Endodermal cell (in vitro differentiated cells): ENCODE results near the gene HMCN2. TPM values are rescaled to one million over a fixed set of nuclear protein-coding genes. Genes with fewer than 3 reads are reported as not detected.

Experiments used
- DNase-seq: peaks from one replicate; pipeline ENCODE4 v3.0.0-alpha.2; 2017
- H3K27ac ChIP-seq: 2 replicates; pipeline ENCODE4 v1.5.1; 2013; ENCODE audit warnings: mild to moderate bottlenecking, low read depth, low read length, moderate library complexity
- H3K27me3 ChIP-seq: 2 replicates; pipeline ENCODE4 v1.6.1; 2013; ENCODE audit warnings: mild to moderate bottlenecking, low read length, moderate library complexity; ENCODE audit not compliant: insufficient read depth, control insufficient read depth, poor library complexity, severe bottlenecking
- H3K36me3 ChIP-seq: 2 replicates; pipeline ENCODE4 v1.7.0; 2013; ENCODE audit warnings: mild to moderate bottlenecking, low read length, moderate library complexity; ENCODE audit not compliant: control insufficient read depth, insufficient read depth
- H3K4me1 ChIP-seq: one replicate; pipeline ENCODE4 v1.7.0; 2013; ENCODE audit warnings: low read length; ENCODE audit not compliant: control insufficient read depth, insufficient read depth
- H3K4me3 ChIP-seq: 2 replicates; pipeline ENCODE4 v1.5.1; 2013; ENCODE audit warnings: mild to moderate bottlenecking, low read length, moderate library complexity
- H3K9ac ChIP-seq: 2 replicates; pipeline ENCODE4 v1.6.1; 2013; ENCODE audit warnings: mild to moderate bottlenecking, low read length, moderate library complexity; ENCODE audit not compliant: poor library complexity, severe bottlenecking; ENCODE audit errors: extremely low read depth
- H3K9me3 ChIP-seq: 2 replicates; pipeline ENCODE4 v1.6.1; 2013; ENCODE audit warnings: mild to moderate bottlenecking, low read length, moderate library complexity; ENCODE audit not compliant: control insufficient read depth
- H3K27ac Mint-ChIP-seq: 2 replicates; pipeline ENCODE4 v1.8.0; 2020; ENCODE audit warnings: mixed read lengths
- H3K27me3 Mint-ChIP-seq: 2 replicates; pipeline ENCODE4 v1.8.0; 2021; ENCODE audit warnings: mild to moderate bottlenecking, mixed read lengths; ENCODE audit not compliant: insufficient read depth
- H3K36me3 Mint-ChIP-seq: 2 replicates; pipeline ENCODE4 v1.8.0; 2020; ENCODE audit warnings: low read depth, mixed read lengths
- H3K4me1 Mint-ChIP-seq: 2 replicates; pipeline ENCODE4 v1.8.0; 2020; ENCODE audit warnings: mixed read lengths
- H3K4me3 Mint-ChIP-seq: 2 replicates; pipeline ENCODE4 v1.8.0; 2020; ENCODE audit warnings: mild to moderate bottlenecking, moderate library complexity, mixed read lengths
- H3K9me3 Mint-ChIP-seq: 2 replicates; pipeline ENCODE4 v1.8.0; 2020; ENCODE audit warnings: mild to moderate bottlenecking, mixed read lengths
- CTCF ChIP-seq: fragments of 200-600 bp; sonication (generic); conservative IDR thresholded peaks from 2 replicates; pipeline ENCODE4 v1.5.0; 2021; ENCODE audit warnings: antibody characterized with exemption, mild to moderate bottlenecking
- whole genome bisulfite sequencing, 2 experiments: methylation state at CpG; one replicate each; pipeline versions ENCODE4 v1.1.5 to v1.1.7; 2013; ENCODE audit warnings: missing lambda C conversion rate in 2 of 2, mixed read lengths in 1 of 2; ENCODE audit not compliant: insufficient coverage in 1 of 2, insufficient read length in 1 of 2; 5-methylcytosine and 5-hydroxymethylcytosine counted together
- total RNA-seq, 2 donors: library from RNA; stranded (reverse); fragmentation: NEBNext Ultra II Directional in 1 of 2; extraction: Animal tissue kit (Norgen Biotek cat#: 25700) in 1 of 2; gene quantifications; 2 replicates in 1 of 2; 3 replicates in 1 of 2; pipeline ENCODE4 v1.2.1, GENCODE V29; 2021

The HMCN2 gene
- total RNA-seq, 2 donors from 2014 or later: 3.3 to 3.9 TPM

GRCh38 chr9:130429831-130430230 lies 164.3 kb downstream of the HMCN2 start:
- H3K27me3 Mint-ChIP-seq: peaks cover 33% of the 10 kb centered on the region
- no peak for TF ChIP-seq CTCF
- no peaks in the 10 kb centered on the region for H3K36me3 ChIP-seq
- 93 to 100% methylated on average over 5 to 6 of the region's 6 CpGs for WGBS, 2 experiments
- H3K4me3 ChIP-seq: no peak overlapping the region
- no peaks in the 10 kb centered on the region for H3K9me3 ChIP-seq
- no peak overlapping the region for H3K27ac Mint-ChIP-seq
- H3K4me1 ChIP-seq: no peaks in the 10 kb centered on the region
- H3K9ac ChIP-seq: no peak overlapping the region
- peaks cover 29% of the 10 kb centered on the region for H3K27me3 ChIP-seq
- DNase-seq: no peak
- no peaks in the 10 kb centered on the region for H3K36me3 Mint-ChIP-seq
- H3K4me3 Mint-ChIP-seq: no peak overlapping the region
- peaks cover 4% of the 10 kb centered on the region for H3K4me1 Mint-ChIP-seq
- peaks cover 10% of the 10 kb centered on the region for H3K9me3 Mint-ChIP-seq
- H3K27ac ChIP-seq: no peak overlapping the region

GRCh38 chr9:130430232-130430631 lies 164.7 kb downstream of the HMCN2 start:
- no peak for TF ChIP-seq CTCF
- peaks cover 29% of the 10 kb centered on the region for H3K27me3 ChIP-seq
- Mint-ChIP-seq H3K36me3 (no peaks in the 10 kb centered on the region), H3K4me3 (no peak overlapping the region), H3K27me3 (peaks cover 36% of the 10 kb centered on the region), H3K9me3 (peaks cover 10% of the 10 kb centered on the region), H3K4me1 (peaks cover 4% of the 10 kb centered on the region), H3K27ac (no peak overlapping the region)
- H3K4me1 ChIP-seq: no peaks in the 10 kb centered on the region
- no peak overlapping the region for H3K4me3 ChIP-seq
- no peak for DNase-seq
- 93 to 99% methylated on average over 10 to 18 of the region's 18 CpGs for WGBS, 2 experiments
- H3K9ac ChIP-seq: no peak overlapping the region
- no peak overlapping the region for H3K27ac ChIP-seq
- no peaks in the 10 kb centered on the region for H3K36me3 ChIP-seq
- H3K9me3 ChIP-seq: no peaks in the 10 kb centered on the region

GRCh38 chr9:130430734-130431535 lies 165.4 kb downstream of the HMCN2 start:
- no peaks in the 10 kb centered on the region for H3K9me3 ChIP-seq
- no peak for TF ChIP-seq CTCF
- WGBS, 2 experiments: 90 to 97% methylated on average over 6 to 22 of the region's 22 CpGs
- H3K27me3 Mint-ChIP-seq: peaks cover 40% of the 10 kb centered on the region
- no peaks in the 10 kb centered on the region for H3K4me1 ChIP-seq
- no peaks in the 10 kb centered on the region for H3K36me3 Mint-ChIP-seq
- no peak overlapping the region for H3K27ac Mint-ChIP-seq
- H3K4me3 ChIP-seq: no peak overlapping the region
- H3K27me3 ChIP-seq: peaks cover 29% of the 10 kb centered on the region
- H3K4me3 Mint-ChIP-seq: no peak overlapping the region
- peaks cover 4% of the 10 kb centered on the region for H3K4me1 Mint-ChIP-seq
- H3K9me3 Mint-ChIP-seq: peaks cover 10% of the 10 kb centered on the region
- no peaks in the 10 kb centered on the region for H3K36me3 ChIP-seq
- H3K27ac ChIP-seq: no peak overlapping the region
- no peak overlapping the region for H3K9ac ChIP-seq
- DNase-seq: no peak
